Loucy (cell line): Measurements from ENCODE around the gene STAT5B.
"Not testable (repeated sequence)": the region's sequence is repeated elsewhere in the genome, so short reads cannot be mapped to it uniquely, and the experiment has no call there.

Experiments used
- CTCF ChIP-seq: fragments of 200-600 bp; sonication (generic); conservative IDR thresholded peaks from 2 replicates; pipeline ENCODE4 v1.5.1; 2014; ENCODE audit warnings: mild to moderate bottlenecking, antibody characterized with exemption, low read length
- EZH2phosphoT487 ChIP-seq: fragments of 200-600 bp; IDR thresholded peaks from 2 replicates; pipeline ENCODE4 v1.6.1; 2018; ENCODE audit warnings: antibody characterized with exemption, mild to moderate bottlenecking, moderate library complexity, borderline replicate concordance

GRCh38 chr17:42211921-42212341 lies 64.3 kb downstream of the STAT5B start:
- TF ChIP-seq CTCF, EZH2phosphoT487: not testable (repeated sequence)
